ENCODE results near the gene ARL5C.
A peak's percentile ranks its signal among the peaks of the same experiment; 100 is the strongest.

Gene ARL5C

DNA sequence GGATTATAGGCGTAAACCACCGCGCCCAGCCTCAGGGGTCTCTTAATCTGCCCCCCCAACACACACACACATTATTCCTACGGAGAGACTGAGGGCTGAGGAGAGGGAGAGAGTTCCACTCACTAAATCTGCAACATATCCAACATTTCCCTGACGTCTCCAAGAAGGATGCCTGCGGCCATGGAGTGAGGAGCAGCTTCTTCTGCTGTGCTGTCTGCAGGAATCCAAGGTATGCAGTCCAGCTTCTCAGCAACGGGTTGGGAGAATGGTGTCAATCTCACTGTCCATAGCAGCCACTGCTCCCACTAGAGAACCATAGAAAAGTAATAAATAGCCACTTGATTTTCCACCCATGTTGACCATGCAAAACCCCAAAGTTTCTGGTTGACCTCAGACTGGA, 9.5 kb downstream of the ARL5C start:
- Histone ChIP-seq H3K9me2 (replicated peaks; ENCODE audit: insufficient read depth, low read length) (no peaks in the 10 kb centered on the region), H3K4me3 (ENCODE audit: insufficient read depth, low read length, poor library complexity, severe bottlenecking) (no peak overlapping the region), H2AFZ (ENCODE audit: low read depth, low read length, severe bottlenecking) (no peak overlapping the region), H3K4me2 (ENCODE audit: low read depth, low read length, poor library complexity, severe bottlenecking) (no peak overlapping the region), H3K27me3 (ENCODE audit: low read length) (no peaks in the 10 kb centered on the region), H3F3A (ENCODE audit: insufficient read depth) (no peaks in the 10 kb centered on the region), H3K9ac (ENCODE audit: low read length) (no peak overlapping the region), H3K9me3 (ENCODE audit: insufficient read depth, low read length) (no peaks in the 10 kb centered on the region), H3K79me2 (ENCODE audit: insufficient read depth, low read length) (no peaks in the 10 kb centered on the region), H3K27ac (ENCODE audit: low read depth, low read length) (no peak overlapping the region), H3K36me3 (ENCODE audit: low read length) (no peaks in the 10 kb centered on the region), H4K20me1 (ENCODE audit: low read depth, low read length) (no peaks in the 10 kb centered on the region)
- TF ChIP-seq, protein P1, sequence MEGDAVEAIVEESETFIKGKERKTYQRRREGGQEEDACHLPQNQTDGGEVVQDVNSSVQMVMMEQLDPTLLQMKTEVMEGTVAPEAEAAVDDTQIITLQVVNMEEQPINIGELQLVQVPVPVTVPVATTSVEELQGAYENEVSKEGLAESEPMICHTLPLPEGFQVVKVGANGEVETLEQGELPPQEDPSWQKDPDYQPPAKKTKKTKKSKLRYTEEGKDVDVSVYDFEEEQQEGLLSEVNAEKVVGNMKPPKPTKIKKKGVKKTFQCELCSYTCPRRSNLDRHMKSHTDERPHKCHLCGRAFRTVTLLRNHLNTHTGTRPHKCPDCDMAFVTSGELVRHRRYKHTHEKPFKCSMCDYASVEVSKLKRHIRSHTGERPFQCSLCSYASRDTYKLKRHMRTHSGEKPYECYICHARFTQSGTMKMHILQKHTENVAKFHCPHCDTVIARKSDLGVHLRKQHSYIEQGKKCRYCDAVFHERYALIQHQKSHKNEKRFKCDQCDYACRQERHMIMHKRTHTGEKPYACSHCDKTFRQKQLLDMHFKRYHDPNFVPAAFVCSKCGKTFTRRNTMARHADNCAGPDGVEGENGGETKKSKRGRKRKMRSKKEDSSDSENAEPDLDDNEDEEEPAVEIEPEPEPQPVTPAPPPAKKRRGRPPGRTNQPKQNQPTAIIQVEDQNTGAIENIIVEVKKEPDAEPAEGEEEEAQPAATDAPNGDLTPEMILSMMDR (IDR thresholded peaks at IDR 0.05; ENCODE audit: insufficient read depth, low read length, poor library complexity, severe bottlenecking): no peak
- no peak for TF ChIP-seq EZH2phosphoT487 (conservative IDR thresholded peaks at IDR 0.05; ENCODE audit: low read length)

DNA sequence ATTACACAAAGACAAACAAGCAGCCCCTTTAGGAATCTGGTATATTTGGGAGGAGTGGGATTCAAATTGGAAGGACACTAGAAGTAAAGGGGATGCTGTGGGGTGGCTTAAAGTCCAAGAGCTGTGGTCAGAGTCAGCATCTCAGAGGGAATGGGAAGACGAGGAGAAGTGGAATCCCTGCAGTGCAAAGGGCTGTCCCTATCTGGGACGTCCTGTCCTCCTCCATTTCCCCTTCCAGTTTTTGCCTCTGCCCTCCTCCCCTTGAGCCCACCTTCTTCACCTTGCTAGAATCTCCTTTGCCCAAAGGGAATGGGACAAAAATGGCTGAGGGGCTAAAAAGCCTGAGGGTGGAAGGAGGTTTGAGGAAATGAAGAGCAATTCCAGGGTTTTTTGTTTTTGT, 10.3 kb downstream of the ARL5C start:
- Histone ChIP-seq H3K4me2 (ENCODE audit: low read depth, low read length, poor library complexity, severe bottlenecking) (no peak overlapping the region), H3K79me2 (ENCODE audit: insufficient read depth, low read length) (no peaks in the 10 kb centered on the region), H3K9me3 (ENCODE audit: insufficient read depth, low read length) (no peaks in the 10 kb centered on the region), H3K36me3 (ENCODE audit: low read length) (no peaks in the 10 kb centered on the region), H3K27ac (ENCODE audit: low read depth, low read length) (no peak overlapping the region), H3K9ac (ENCODE audit: low read length) (no peak overlapping the region), H2AFZ (ENCODE audit: low read depth, low read length, severe bottlenecking) (no peak overlapping the region), H3F3A (ENCODE audit: insufficient read depth) (no peaks in the 10 kb centered on the region), H4K20me1 (ENCODE audit: low read depth, low read length) (no peaks in the 10 kb centered on the region), H3K27me3 (ENCODE audit: low read length) (no peaks in the 10 kb centered on the region), H3K9me2 (replicated peaks; ENCODE audit: insufficient read depth, low read length) (no peaks in the 10 kb centered on the region), H3K4me3 (ENCODE audit: insufficient read depth, low read length, poor library complexity, severe bottlenecking) (no peak overlapping the region)
- no peak for TF ChIP-seq EZH2phosphoT487 (conservative IDR thresholded peaks at IDR 0.05; ENCODE audit: low read length)
- TF ChIP-seq, protein P1 (IDR thresholded peaks at IDR 0.05; ENCODE audit: insufficient read depth, low read length, poor library complexity, severe bottlenecking): no peak

DNA sequence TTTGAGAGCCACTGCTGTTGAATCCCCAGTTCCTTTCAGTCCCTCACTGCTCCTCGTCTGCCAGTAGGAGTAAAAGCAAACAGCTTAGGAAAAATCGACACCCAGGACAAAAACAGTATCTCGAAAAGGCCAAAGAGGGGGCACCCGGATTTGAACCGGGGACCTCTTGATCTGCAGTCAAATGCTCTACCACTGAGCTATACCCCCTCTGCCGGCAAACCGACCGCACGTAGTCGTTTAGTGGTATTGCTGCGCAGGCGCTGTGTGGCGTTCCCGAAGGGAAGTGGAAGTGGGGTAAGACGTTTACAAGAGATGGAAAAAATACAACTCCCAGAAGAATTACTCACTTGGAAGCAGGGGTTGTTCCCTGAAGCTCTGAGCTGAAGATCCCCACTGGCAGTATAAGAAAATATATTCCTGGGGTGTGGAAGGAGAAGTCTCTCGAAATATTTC, 12.3 kb downstream of the ARL5C start:
- no peaks in the 10 kb centered on the region for H4K20me1 ChIP-seq (ENCODE audit: low read depth, low read length)
- H3K4me2 ChIP-seq (ENCODE audit: low read depth, low read length, poor library complexity, severe bottlenecking): peak overlapping the region; percentile 73
- TF ChIP-seq EZH2phosphoT487 (conservative IDR thresholded peaks at IDR 0.05; ENCODE audit: low read length): no peak
- TF ChIP-seq, protein P1 (IDR thresholded peaks at IDR 0.05; ENCODE audit: insufficient read depth, low read length, poor library complexity, severe bottlenecking): no peak
- no peaks in the 10 kb centered on the region for H3K79me2 ChIP-seq (ENCODE audit: insufficient read depth, low read length)
- H3K36me3 ChIP-seq (ENCODE audit: low read length): no peaks in the 10 kb centered on the region
- no peaks in the 10 kb centered on the region for H3K9me3 ChIP-seq (ENCODE audit: insufficient read depth, low read length)
- H3K27ac ChIP-seq (ENCODE audit: low read depth, low read length): peak overlapping the region; percentile 66
- H2AFZ ChIP-seq (ENCODE audit: low read depth, low read length, severe bottlenecking): peak overlapping the region; percentile 95
- H3F3A ChIP-seq (ENCODE audit: insufficient read depth): no peaks in the 10 kb centered on the region
- H3K9ac ChIP-seq (ENCODE audit: low read length): peak overlapping the region; percentile 77
- H3K27me3 ChIP-seq (ENCODE audit: low read length): no peaks in the 10 kb centered on the region
- peak overlapping the region; percentile 74 for H3K4me3 ChIP-seq (ENCODE audit: insufficient read depth, low read length, poor library complexity, severe bottlenecking)
- H3K9me2 ChIP-seq (replicated peaks; ENCODE audit: insufficient read depth, low read length): no peaks in the 10 kb centered on the region

All from SU-DHL-6 (cell line).